Large intestine (tissue), 12 donors: Measurements from ENCODE around the gene D2HGDH. TPM values are rescaled to one million over a fixed set of nuclear protein-coding genes. Genes with fewer than 3 reads are reported as not detected.

Experiments
- DNase-seq, 2 donors: peaks; one replicate each; pipeline versions ENCODE4 v3.0.0 to v3.0.0-alpha.2; 2013
- H3K27ac ChIP-seq: one replicate; pipeline ENCODE4 v1.5.1; 2013; ENCODE audit warnings: low read length
- H3K27me3 ChIP-seq: 2 replicates; pipeline ENCODE4 v1.6.1; 2013; ENCODE audit warnings: low read length; ENCODE audit not compliant: control insufficient read depth, insufficient read depth
- H3K36me3 ChIP-seq: 2 replicates; pipeline ENCODE4 v1.6.1; 2013; ENCODE audit warnings: low read length; ENCODE audit not compliant: control insufficient read depth, insufficient read depth
- H3K4me1 ChIP-seq: one replicate; pipeline ENCODE4 v1.6.1; 2013; ENCODE audit warnings: low read length; ENCODE audit not compliant: control insufficient read depth, insufficient read depth
- H3K4me3 ChIP-seq: one replicate; pipeline ENCODE4 v1.5.1; 2013; ENCODE audit warnings: low read length
- H3K9me3 ChIP-seq: one replicate; pipeline ENCODE4 v1.6.1; 2013; ENCODE audit warnings: mild to moderate bottlenecking, low read depth, low read length, moderate library complexity; ENCODE audit not compliant: control insufficient read depth
- WGBS: methylation state at CpG from one replicate; pipeline ENCODE4 v1.1.5; 2013; ENCODE audit warnings: low lambda C conversion rate; ENCODE audit not compliant: insufficient coverage; 5-methylcytosine and 5-hydroxymethylcytosine counted together
- long read RNA-seq, 11 donors: transcript quantifications; one replicate each; lab custom pipeline, GENCODE V29; 2026
- polyA plus RNA-seq: library from polyadenylated mRNA; unstranded; fragments of 120-200 nt; gene quantifications from one replicate; pipeline ENCODE4 v1.2.1, GENCODE V29; 2013

The D2HGDH gene
- 47.1 TPM for polyA plus RNA-seq
- long read RNA-seq, donor 1, partial matches to known transcripts, result 35 of 38 reads
- long read RNA-seq, donor 1, other reads (novel, unspliced or antisense), result 0 of 38 reads
- long read RNA-seq, donor 2, partial matches to known transcripts, result 0 of 3 reads
- long read RNA-seq, donor 2, other reads (novel, unspliced or antisense), result 0 of 3 reads
- long read RNA-seq, donor 3, result 0 reads
- long read RNA-seq, donor 4, result 0 reads
- long read RNA-seq, donor 5, partial matches to known transcripts, result 0 of 1 reads
- long read RNA-seq, donor 5, other reads (novel, unspliced or antisense), result 0 of 1 reads
- long read RNA-seq, donor 6, result 0 reads
- long read RNA-seq, donor 7, partial matches to known transcripts, result 27 of 28 reads
- long read RNA-seq, donor 7, other reads (novel, unspliced or antisense), result 0 of 28 reads
- long read RNA-seq, donor 8, partial matches to known transcripts, result 0 of 3 reads
- long read RNA-seq, donor 8, other reads (novel, unspliced or antisense), result 0 of 3 reads
- long read RNA-seq, donor 9, partial matches to known transcripts, result 0 of 1 reads
- long read RNA-seq, donor 9, other reads (novel, unspliced or antisense), result 0 of 1 reads
- long read RNA-seq, donor 10, partial matches to known transcripts, result 0 of 3 reads
- long read RNA-seq, donor 10, other reads (novel, unspliced or antisense), result 0 of 3 reads
- long read RNA-seq, donor 11, partial matches to known transcripts, result 0 of 5 reads
- long read RNA-seq, donor 11, other reads (novel, unspliced or antisense), result 0 of 5 reads

GRCh38 chr2:241734467-241735208 lies at the start of gene D2HGDH:
TSS of gene D2HGDH (plus strand) at chr2:241734630. CDS start at chr2:241735225, 595 bp downstream.
- Histone ChIP-seq H3K4me3 (peak within 1 kb of the TSS; percentile 75), H3K27me3 (no peaks in the 10 kb centered on the region), H3K4me1 (peaks cover 5% of the 10 kb centered on the region), H3K36me3 (peaks cover 3% of the 10 kb centered on the region), H3K9me3 (no peaks in the 10 kb centered on the region), H3K27ac (peak within 1 kb of the TSS; percentile 79)
- peak; percentile 84 to 87 for DNase-seq
- no CpG with 5 or more reads among the region's 98 CpGs for WGBS

- Histone ChIP-seq H3K36me3 (peaks cover 36% of the 10 kb centered on the region), H3K9me3 (no peaks in the 10 kb centered on the region), H3K4me3 (peak overlapping the region; percentile 98), H3K27me3 (no peaks in the 10 kb centered on the region), H3K27ac (no peak overlapping the region), H3K4me1 (peaks cover 7% of the 10 kb centered on the region)
- WGBS, result no CpG with 5 or more reads among the region's 37 CpGs
- no peak for DNase-seq
These were observed 48.1 kb upstream of the D2HGDH start for GRCh38 chr2:241686324-241686649.

- WGBS, result no CpG with 5 or more reads among the region's 102 CpGs
- no peaks in the 10 kb centered on the region for H3K9me3 ChIP-seq
- H3K27ac ChIP-seq, result peak within 1 kb of the TSS; percentile 97
- H3K36me3 ChIP-seq, result peaks cover 35% of the 10 kb centered on the region
- DNase-seq, result peak; percentile 96 to 98
- peaks cover 7% of the 10 kb centered on the region for H3K4me1 ChIP-seq
- H3K27me3 ChIP-seq, result no peaks in the 10 kb centered on the region
- H3K4me3 ChIP-seq, result peak within 1 kb of the TSS; percentile 98
These were observed 47.6 kb upstream of the D2HGDH start, which contains the start of gene DTYMK for GRCh38 chr2:241686650-241687425. TSS of gene DTYMK (minus strand) at chr2:241686815. CDS start at chr2:241686783, 32 bp downstream.

GRCh38 chr2:241689306-241689705 lies 45.1 kb upstream of the D2HGDH start:
- WGBS, result 100% methylated on average over 1 of the region's 10 CpGs
- H3K36me3 ChIP-seq, result peaks cover 33% of the 10 kb centered on the region
- H3K27ac ChIP-seq, result no peak overlapping the region
- no peak overlapping the region for H3K4me3 ChIP-seq
- H3K4me1 ChIP-seq, result peaks cover 7% of the 10 kb centered on the region
- no peaks in the 10 kb centered on the region for H3K27me3 ChIP-seq
- DNase-seq, result no peak
- H3K9me3 ChIP-seq, result no peaks in the 10 kb centered on the region

GRCh38 chr2:241690202-241690717 lies 44.2 kb upstream of the D2HGDH start:
- Histone ChIP-seq H3K27me3 (no peaks in the 10 kb centered on the region), H3K4me3 (no peak overlapping the region), H3K4me1 (peaks cover 7% of the 10 kb centered on the region), H3K36me3 (peaks cover 35% of the 10 kb centered on the region), H3K9me3 (no peaks in the 10 kb centered on the region), H3K27ac (no peak overlapping the region)
- no peak for DNase-seq
- no CpG with 5 or more reads among the region's 6 CpGs for WGBS

- no peaks in the 10 kb centered on the region for H3K9me3 ChIP-seq
- peaks cover 7% of the 10 kb centered on the region for H3K4me1 ChIP-seq
- H3K27ac ChIP-seq, result no peak overlapping the region
- no CpG with 5 or more reads among the region's 6 CpGs for WGBS
- H3K27me3 ChIP-seq, result no peaks in the 10 kb centered on the region
- no peak overlapping the region for H3K4me3 ChIP-seq
- peaks cover 35% of the 10 kb centered on the region for H3K36me3 ChIP-seq
- DNase-seq, result no peak
These were observed 42.0 kb upstream of the D2HGDH start for GRCh38 chr2:241692448-241692847.

- Histone ChIP-seq H3K27ac (no peak overlapping the region), H3K36me3 (peaks cover 22% of the 10 kb centered on the region), H3K9me3 (no peaks in the 10 kb centered on the region), H3K4me3 (no peak overlapping the region), H3K27me3 (no peaks in the 10 kb centered on the region), H3K4me1 (peaks cover 3% of the 10 kb centered on the region)
- WGBS, result no CpG with 5 or more reads among the region's 4 CpGs
- no peak for DNase-seq
These were observed 38.8 kb upstream of the D2HGDH start for GRCh38 chr2:241695651-241696050.

GRCh38 chr2:241701149-241701398 lies 33.4 kb upstream of the D2HGDH start:
- H3K27ac ChIP-seq, result peak overlapping the region; percentile 91
- no peak for DNase-seq
- peaks cover 13% of the 10 kb centered on the region for H3K4me1 ChIP-seq
- WGBS, result no CpG with 5 or more reads among the region's 17 CpGs
- H3K9me3 ChIP-seq, result peaks cover 3% of the 10 kb centered on the region
- H3K4me3 ChIP-seq, result peak overlapping the region; percentile 71
- peaks cover 9% of the 10 kb centered on the region for H3K36me3 ChIP-seq
- H3K27me3 ChIP-seq, result no peaks in the 10 kb centered on the region

- H3K4me3 ChIP-seq, result peak within 1 kb of the TSS; percentile 73
- peaks cover 14% of the 10 kb centered on the region for H3K36me3 ChIP-seq
- DNase-seq, result peak; percentile 94 to 97
- no peaks in the 10 kb centered on the region for H3K27me3 ChIP-seq
- H3K9me3 ChIP-seq, result peaks cover 5% of the 10 kb centered on the region
- peaks cover 13% of the 10 kb centered on the region for H3K4me1 ChIP-seq
- peak within 1 kb of the TSS; percentile 91 for H3K27ac ChIP-seq
- no CpG with 5 or more reads among the region's 96 CpGs for WGBS
These were observed 32.9 kb upstream of the D2HGDH start, which contains the start of gene ING5 for GRCh38 chr2:241701399-241702154. TSS of gene ING5 (plus strand) at chr2:241702039. CDS start at chr2:241702066, 27 bp downstream.
